H4 (cell line): ENCODE measurements around the gene SLC8B1. TPM values are rescaled to one million over a fixed set of nuclear protein-coding genes. Genes with fewer than 3 reads are reported as not detected.

Experiments
- DNase-seq: peaks from one replicate; pipeline ENCODE4 v3.0.0-alpha.2; 2015; ENCODE audit warnings: low spot score
- total RNA-seq: library from RNA; depleted of rRNA; stranded (reverse); fragments of >200 nt; shearing (Covaris generic); gene quantifications from 2 replicates; pipeline ENCODE4 v1.2.3, GENCODE V29; 2014

SLC8B1 gene
- total RNA-seq, 1 experiment from 2014 or later = 7.0 TPM

DNA sequence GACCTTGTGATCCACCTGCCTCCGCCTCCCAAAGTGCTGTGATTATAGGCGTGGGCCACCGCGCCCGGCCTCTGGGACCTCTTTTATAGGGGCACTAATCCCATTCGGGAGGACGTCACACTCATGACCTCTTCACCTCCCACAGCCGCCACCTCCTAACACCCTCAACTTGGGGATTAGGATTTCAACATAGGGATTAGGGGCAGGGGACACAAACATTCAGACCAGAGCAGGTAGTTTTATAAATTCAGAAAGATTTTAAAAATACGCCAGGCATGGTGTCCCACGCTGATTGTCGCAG is 64.2 kb downstream of the SLC8B1 start:
- no peak for DNase-seq

GRCh38 chr12:113269257-113269943 is 65.5 kb downstream of the SLC8B1 start:
- no peak for DNase-seq

DNA sequence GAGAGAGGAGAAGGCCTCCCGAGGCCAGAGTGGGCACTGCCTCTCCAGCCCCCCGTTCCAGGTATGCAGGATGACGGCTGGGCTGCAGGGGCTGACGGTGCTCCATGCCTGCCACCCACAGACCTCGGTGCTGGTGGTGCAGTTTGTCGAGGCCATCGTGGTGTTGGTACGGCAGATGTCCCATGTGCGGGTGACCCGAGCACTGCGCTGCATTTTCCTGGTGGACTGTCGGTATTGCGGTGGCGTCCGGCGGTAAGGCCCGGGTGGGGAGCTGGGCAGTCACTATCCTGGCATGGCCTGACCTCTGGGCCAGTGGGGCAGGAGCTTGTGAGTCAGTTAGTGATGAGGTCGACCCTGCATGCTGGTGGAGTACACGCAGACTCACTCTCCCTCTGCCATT is 66.3 kb downstream of the SLC8B1 start:
- DNase-seq = no peak

GRCh38 chr12:113268136-113268535 is 66.8 kb downstream of the SLC8B1 start:
- no peak for DNase-seq

DNA sequence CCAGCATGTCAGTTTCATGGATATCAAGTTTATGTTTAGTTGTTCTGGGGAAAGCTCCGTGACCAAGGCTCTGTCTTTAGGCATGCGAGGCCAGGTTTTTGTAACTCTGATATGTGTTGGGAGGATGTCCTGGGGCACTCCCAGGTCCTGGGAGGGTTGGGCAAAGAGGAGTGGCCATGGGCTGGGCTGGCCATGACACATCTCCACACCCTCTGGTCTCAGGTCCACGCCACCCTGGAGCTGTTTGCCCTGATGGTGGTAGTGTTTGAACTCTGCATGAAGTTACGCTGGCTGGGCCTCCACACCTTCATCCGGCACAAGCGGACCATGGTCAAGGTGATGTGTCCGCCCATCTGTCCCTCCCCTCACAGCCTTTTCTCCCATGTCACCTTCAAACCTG is 67.3 kb downstream of the SLC8B1 start:
- DNase-seq = no peak

- no peak for DNase-seq
Observed at GRCh38 chr12:113266106-113266895, 68.6 kb downstream of the SLC8B1 start.

DNA sequence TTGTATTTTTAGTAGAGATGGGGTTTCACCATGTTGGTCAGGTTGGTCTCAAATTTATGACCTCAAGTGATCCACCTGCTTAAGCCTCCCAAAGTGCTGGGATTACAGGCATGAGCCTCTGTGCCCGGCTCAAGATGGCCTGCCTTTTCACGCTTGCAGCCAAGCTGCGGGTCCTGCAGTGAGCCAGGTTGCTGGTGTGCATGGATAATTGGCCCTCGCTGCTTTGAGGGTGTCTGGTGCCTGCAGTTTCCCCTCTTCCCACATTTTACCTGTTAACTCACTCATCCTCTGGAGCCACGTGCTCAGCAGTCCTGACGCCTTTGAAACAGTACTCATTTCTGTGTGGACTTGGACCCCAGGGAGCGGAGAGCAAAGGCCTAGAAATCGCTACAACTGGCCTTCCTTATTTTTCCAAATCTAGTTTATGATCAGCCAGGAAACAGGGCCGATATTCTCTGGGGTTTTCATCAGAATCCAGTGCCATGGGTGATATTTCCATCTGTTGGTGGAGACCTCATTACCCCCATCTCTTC is 71.4 kb downstream of the SLC8B1 start:
- DNase-seq = no peak

- DNase-seq = no peak
Observed at GRCh38 chr12:113262710-113263109, 72.2 kb downstream of the SLC8B1 start.

DNA sequence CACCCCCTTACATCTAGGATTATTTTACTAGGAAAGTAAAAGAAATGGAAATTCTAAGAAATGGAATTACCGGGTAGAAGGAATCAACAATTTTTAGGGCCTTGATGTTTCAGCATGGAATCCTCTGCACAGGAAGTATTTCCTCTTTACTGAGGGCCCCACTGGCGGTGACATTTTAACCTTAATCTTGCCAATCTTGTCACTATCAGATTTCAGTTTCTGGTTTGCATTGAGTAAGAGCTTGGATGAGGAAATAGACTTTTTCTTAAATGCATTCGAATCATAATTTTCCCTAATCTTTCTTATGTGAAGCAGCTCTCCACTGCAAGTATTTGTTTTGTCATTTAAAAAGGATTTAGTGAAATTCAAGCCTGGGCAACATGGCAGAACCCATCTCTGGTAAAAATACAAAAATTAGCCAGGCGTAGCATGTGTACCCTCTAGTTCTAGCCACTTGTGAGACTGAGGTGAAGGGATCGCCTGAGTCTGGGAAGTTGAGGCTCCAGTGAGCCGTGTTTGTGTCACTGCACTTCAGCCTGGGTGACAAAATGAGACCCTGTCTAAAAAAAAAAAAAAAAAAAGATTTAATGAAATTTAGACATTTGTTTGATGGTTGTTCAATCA is 73.0 kb downstream of the SLC8B1 start:
- DNase-seq = no peak

- no peak for DNase-seq
Observed at GRCh38 chr12:113260636-113261300, 74.1 kb downstream of the SLC8B1 start.

GRCh38 chr12:113260127-113260526 is 74.8 kb downstream of the SLC8B1 start:
- DNase-seq = no peak

DNA sequence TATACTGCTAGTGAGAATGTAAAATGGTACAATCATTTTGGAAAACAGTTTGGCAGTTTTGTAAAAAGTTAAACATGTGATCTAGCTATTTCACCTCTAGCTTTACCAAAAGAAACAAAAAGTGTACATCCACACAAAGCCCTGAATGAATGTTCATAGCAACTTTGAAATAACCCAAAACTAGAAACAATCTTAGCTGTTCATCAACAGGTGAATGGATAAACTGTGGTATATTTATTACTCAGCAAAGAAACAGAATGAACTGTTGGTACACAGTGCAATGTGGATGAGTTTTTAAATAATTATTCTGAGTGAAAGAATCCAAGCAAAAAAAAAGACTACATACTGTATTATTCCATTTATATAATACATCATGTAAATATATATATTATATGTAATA is 77.3 kb downstream of the SLC8B1 start:
- DNase-seq = no peak

- DNase-seq = no peak
Observed at GRCh38 chr12:113254298-113254697, 80.6 kb downstream of the SLC8B1 start.

GRCh38 chr12:113253532-113254285 is 81.2 kb downstream of the SLC8B1 start:
- DNase-seq = no peak

GRCh38 chr12:113252494-113252893 is 82.4 kb downstream of the SLC8B1 start:
- no peak for DNase-seq

GRCh38 chr12:113251404-113252070 is 83.4 kb downstream of the SLC8B1 start:
- DNase-seq = no peak

GRCh38 chr12:113250045-113250444 is 84.9 kb downstream of the SLC8B1 start:
- no peak for DNase-seq

DNA sequence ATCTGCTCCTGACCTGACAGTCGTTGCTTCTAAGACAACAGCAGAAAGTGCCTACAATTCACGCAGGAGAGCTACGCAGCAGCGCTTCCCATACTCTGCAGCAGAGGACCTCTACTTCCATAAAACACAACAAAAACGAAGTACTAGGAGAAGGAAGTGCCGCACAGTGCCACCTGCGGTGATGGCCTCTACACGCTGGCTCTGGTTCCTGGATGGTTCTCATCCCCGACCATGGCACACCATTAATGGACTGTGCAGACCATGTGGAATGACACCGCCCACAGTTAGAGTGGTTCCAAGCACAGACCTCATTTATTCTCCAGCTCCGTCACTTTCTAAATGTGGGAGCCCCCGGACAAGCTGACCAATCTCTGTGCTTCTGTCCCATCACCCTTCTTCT is 85.4 kb downstream of the SLC8B1 start:
- DNase-seq = no peak

GRCh38 chr12:113248842-113249435 is 86.0 kb downstream of the SLC8B1 start:
- DNase-seq = no peak
